IMR-90 (cell line): Measurements from ENCODE around the gene IGHMBP2. TPM values are rescaled to one million over a fixed set of nuclear protein-coding genes. Genes with fewer than 3 reads are reported as not detected.

Source experiments
- ATAC-seq: fragments of 200-7000 bp; cut with Tn5 transposase; 2 replicates; pipeline ENCODE4 v1.9.1; 2020; ENCODE audit warnings: low read depth, mild to moderate bottlenecking, moderate library complexity
- Bru-seq: library from RNA; stranded (reverse); fragments of 400-500 nt; gene quantifications from one replicate; lab custom pipeline; 2021; lab: Mats Ljungman, UMichigan
- BruChase-seq, 2 experiments: library from RNA; stranded (reverse); fragments of 400-500 nt; gene quantifications; one replicate each; lab custom pipeline; 2021; lab: Mats Ljungman, UMichigan
- BruUV-seq: library from RNA; stranded (reverse); fragments of 400-500 nt; replicated peaks from 2 replicates; lab custom pipeline; 2021; lab: Mats Ljungman, UMichigan
- CTCF ChIA-PET: fragments of 300-600 bp; formaldehyde crosslinking; extraction: SDS; loops from one replicate; lab custom pipeline; 2021; ENCODE audit warnings: antibody characterized with exemption; lab: Yijun Ruan, JAX
- POLR2A ChIA-PET: fragments of 300-600 bp; sonication (Branson Sonifier 250); formaldehyde crosslinking; loops from one replicate; lab custom pipeline; 2022; ENCODE audit warnings: antibody characterized with exemption; ENCODE audit not compliant: unreplicated experiment; lab: Charles Lee
- DNase-seq: peaks from one replicate; pipeline ENCODE4 v3.0.0; 2013
- H2AFZ ChIP-seq: replicated peaks from 2 replicates; pipeline ENCODE3; 2013; ENCODE audit warnings: low read length, mild to moderate bottlenecking; ENCODE audit not compliant: poor library complexity
- H2AK5ac ChIP-seq: 2 replicates; pipeline ENCODE4 v1.6.1; 2013; ENCODE audit warnings: low read depth, low read length, inconsistent platforms
- H2AK9ac ChIP-seq: replicated peaks from 2 replicates; pipeline ENCODE3; 2013; ENCODE audit warnings: mild to moderate bottlenecking, low read depth, low read length, moderate library complexity; ENCODE audit not compliant: poor library complexity
- H2BK120ac ChIP-seq: 2 replicates; pipeline ENCODE4 v1.6.1; 2013; ENCODE audit warnings: low read depth, low read length, inconsistent platforms
- H2BK15ac ChIP-seq: 3 replicates; pipeline ENCODE4 v1.6.1; 2013; ENCODE audit warnings: low read depth, low read length, inconsistent platforms
- H2BK20ac ChIP-seq: 2 replicates; pipeline ENCODE4 v1.6.1; 2013; ENCODE audit warnings: low read depth, mild to moderate bottlenecking, inconsistent platforms, low read length, moderate library complexity
- H2BK5ac ChIP-seq: 2 replicates; pipeline ENCODE4 v1.6.1; 2013; ENCODE audit warnings: mild to moderate bottlenecking, low read depth, low read length, inconsistent platforms; ENCODE audit not compliant: poor library complexity, severe bottlenecking
- H3K14ac ChIP-seq: replicated peaks from 2 replicates; pipeline ENCODE4 v1.6.1; 2013; ENCODE audit warnings: low read depth, low read length, inconsistent platforms
- H3K18ac ChIP-seq: 2 replicates; pipeline ENCODE4 v1.6.1; 2013; ENCODE audit warnings: low read depth, low read length, control low read depth
- H3K23ac ChIP-seq: 2 replicates; pipeline ENCODE4 v1.6.1; 2013; ENCODE audit warnings: low read depth, low read length, inconsistent platforms
- H3K27ac ChIP-seq: 2 replicates; pipeline ENCODE4 v1.5.1; 2013; ENCODE audit warnings: mild to moderate bottlenecking, control low read depth, low read length; ENCODE audit not compliant: insufficient read depth
- H3K27me3 ChIP-seq: 2 replicates; pipeline ENCODE4 v1.6.1; 2013; ENCODE audit warnings: low read length; ENCODE audit not compliant: control insufficient read depth, insufficient read depth
- H3K36me3 ChIP-seq: 2 replicates; pipeline ENCODE4 v1.6.1; 2013; ENCODE audit warnings: low read length, mixed read lengths; ENCODE audit not compliant: control insufficient read depth, insufficient read depth
- H3K4ac ChIP-seq: 2 replicates; pipeline ENCODE4 v1.6.1; 2013; ENCODE audit warnings: low read depth, low read length, inconsistent platforms
- H3K4me1 ChIP-seq: 2 replicates; pipeline ENCODE4 v1.6.1; 2013; ENCODE audit warnings: low read length, mixed read lengths; ENCODE audit not compliant: control insufficient read depth, insufficient read depth
- H3K4me2 ChIP-seq: 2 replicates; pipeline ENCODE4 v1.6.1; 2013; ENCODE audit warnings: low read depth, mild to moderate bottlenecking, control low read depth, low read length, moderate library complexity
- H3K4me3 ChIP-seq: 2 replicates; pipeline ENCODE4 v1.5.1; 2013; ENCODE audit warnings: low read depth, mild to moderate bottlenecking, control low read depth, low read length, moderate library complexity; ENCODE audit not compliant: insufficient read depth
- H3K56ac ChIP-seq: 2 replicates; pipeline ENCODE4 v1.6.1; 2013; ENCODE audit warnings: low read length, inconsistent platforms; ENCODE audit not compliant: insufficient read depth; ENCODE audit errors: extremely low read depth
- H3K79me1 ChIP-seq, 2 experiments: 2 replicates each; pipeline ENCODE4 v1.6.1; 2013; ENCODE audit warnings: low read length in 2 of 2, inconsistent platforms in 1 of 2, low read depth in 1 of 2
- H3K9ac ChIP-seq: 2 replicates; pipeline ENCODE4 v1.6.1; 2013; ENCODE audit warnings: low read depth, low read length, control low read depth
- H3K9me1 ChIP-seq: 2 replicates; pipeline ENCODE4 v1.6.1; 2013; ENCODE audit warnings: low read length, inconsistent platforms; ENCODE audit not compliant: insufficient read depth
- H3K9me3 ChIP-seq: 2 replicates; pipeline ENCODE4 v1.6.1; 2013; ENCODE audit warnings: low read length; ENCODE audit not compliant: control insufficient read depth, insufficient read depth
- H4K20me1 ChIP-seq: 2 replicates; pipeline ENCODE4 v1.6.1; 2013; ENCODE audit warnings: low read length, inconsistent platforms; ENCODE audit not compliant: insufficient read depth
- H4K5ac ChIP-seq: 2 replicates; pipeline ENCODE4 v1.6.1; 2013; ENCODE audit warnings: mild to moderate bottlenecking, low read depth, low read length, control low read depth
- H4K8ac ChIP-seq, 2 experiments: 2 replicates each; pipeline ENCODE4 v1.6.1; 2013; ENCODE audit warnings: low read depth in 2 of 2, low read length in 2 of 2, control low read depth in 1 of 2, inconsistent platforms in 1 of 2
- H4K91ac ChIP-seq: 2 replicates; pipeline ENCODE4 v1.6.1; 2013; ENCODE audit warnings: low read depth, low read length, inconsistent platforms; ENCODE audit not compliant: insufficient read depth
- BHLHE40 ChIP-seq: fragments of 150-350 bp; IDR thresholded peaks from 2 replicates; pipeline ENCODE4 v1.6.1; 2016; ENCODE audit warnings: mild to moderate bottlenecking, low read depth, low read length
- CEBPB ChIP-seq: IDR thresholded peaks from 2 replicates; pipeline ENCODE4 v1.6.1; 2012; ENCODE audit warnings: low read depth, low read length, improper control_type of control experiment
- CHD1 ChIP-seq: IDR thresholded peaks from 2 replicates; pipeline ENCODE4 v1.6.1; 2012; ENCODE audit warnings: low read depth, low read length, improper control_type of control experiment
- FOS ChIP-seq: fragments of 150-350 bp; IDR thresholded peaks from 2 replicates; pipeline ENCODE4 v1.6.1; 2016; ENCODE audit warnings: low read depth, low read length
- MAZ ChIP-seq: IDR thresholded peaks from 2 replicates; pipeline ENCODE4 v1.6.1; 2012; ENCODE audit warnings: low read depth, mild to moderate bottlenecking, low read length, improper control_type of control experiment, moderate library complexity, borderline replicate concordance
- NFE2L2 ChIP-seq: fragments of 150-350 bp; IDR thresholded peaks from 2 replicates; pipeline ENCODE4 v1.6.1; 2016; ENCODE audit warnings: low read depth, mild to moderate bottlenecking, low read length
- RAD21 ChIP-seq: IDR thresholded peaks from 2 replicates; pipeline ENCODE4 v1.6.1; 2012; ENCODE audit warnings: low read length, improper control_type of control experiment
- RCOR1 ChIP-seq: IDR thresholded peaks from 2 replicates; pipeline ENCODE4 v1.6.1; 2012; ENCODE audit warnings: mild to moderate bottlenecking, low read length, improper control_type of control experiment; ENCODE audit not compliant: insufficient replicate concordance
- RFX5 ChIP-seq: IDR thresholded peaks from 2 replicates; pipeline ENCODE4 v1.8.0; 2012; ENCODE audit warnings: low read depth, mild to moderate bottlenecking, low read length, moderate library complexity
- SMC3 ChIP-seq: fragments of 150-350 bp; IDR thresholded peaks from 2 replicates; pipeline ENCODE4 v1.6.1; 2016; ENCODE audit warnings: low read depth, mild to moderate bottlenecking, antibody characterized with exemption, low read length, moderate library complexity
- WGBS, 2 experiments: methylation state at CpG; one replicate each; pipeline versions ENCODE4 v1.1.5 to v1.1.7; 2013; ENCODE audit warnings: missing lambda C conversion rate in 2 of 2; ENCODE audit not compliant: insufficient read length in 1 of 2; ENCODE audit errors: extremely low coverage in 2 of 2; 5-methylcytosine and 5-hydroxymethylcytosine counted together
- dilution Hi-C: fragments of 300-500 bp; cut with HindIII; formaldehyde crosslinking; loops from one replicate; pipeline ENCODE4 v1.14.3; 2018; ENCODE audit warnings: low sequenced_read_pairs; ENCODE audit not compliant: unreplicated experiment
- in situ Hi-C: fragments of 300-500 bp; cut with MboI; formaldehyde crosslinking; loops from 3 replicates; pipeline ENCODE4 v1.14.3; 2019; ENCODE audit warnings: low sequenced_read_pairs, inconsistent platforms, mixed read lengths
- intact Hi-C: fragments of 100-400 bp; cut with micrococcal nuclease; formaldehyde crosslinking; loops from 2 replicates; pipeline ENCODE4 v1.10.0; 2022
- long read RNA-seq: library from polyadenylated mRNA; unstranded; transcript quantifications from one replicate; pipeline ENCODE4 v2.0.0, GENCODE V29; 2021; ENCODE audit not compliant: unreplicated experiment
- polyA plus RNA-seq, 3 experiments: library from polyadenylated mRNA; depleted of rRNA; stranded (reverse); fragments of >200 nt; gene quantifications; 2 replicates each; pipeline ENCODE4 v1.2.3, GENCODE V29; 2012; ENCODE audit warnings: low replicate concordance in 1 of 3
- total RNA-seq: library from RNA; depleted of rRNA; stranded (reverse); fragments of >200 nt; gene quantifications from 2 replicates; pipeline ENCODE4 v1.2.3, GENCODE V29; 2012; rRNA removed
- TF ChIP-seq, protein P1 (sequence below): fragments of 150-350 bp; IDR thresholded peaks from 2 replicates; pipeline ENCODE4 v1.6.1; 2017; ENCODE audit warnings: mild to moderate bottlenecking, antibody characterized with exemption, low read length, low read depth
- TF ChIP-seq, protein P2 (sequence below): fragments of 150-350 bp; IDR thresholded peaks from 2 replicates; pipeline ENCODE4 v1.6.1; 2016; ENCODE audit warnings: low read depth, mild to moderate bottlenecking, low read length, moderate library complexity, borderline replicate concordance

IGHMBP2 gene
- 3.9 and 4.5 TPM in 2 replicates for total RNA-seq
- polyA plus RNA-seq (2012; rRNA removed): 11.1 and 11.3 TPM in 2 replicates
- 4.8 and 8.3 TPM in 2 replicates for polyA plus RNA-seq (2012; cell fraction: cytosol; rRNA removed)
- 28.8 and 56.0 TPM in 2 replicates for polyA plus RNA-seq (2012; cell fraction: nucleus; rRNA removed; ENCODE audit: low replicate concordance)
- percentile 60 among the genes with signal in this experiment for Bru-seq, nascent RNA
- BruChase-seq, experiment 1, labeled RNA remaining after a 6-hour chase: percentile 67 among the genes with signal in this experiment
- percentile 70 among the genes with signal in this experiment for BruChase-seq, experiment 2, labeled RNA remaining after a 2-hour chase
- long read RNA-seq, transcript IGHMBP2-201 (15 exons, 3,961 nt): major isoform, 7 of 36 reads
- long read RNA-seq, partial matches to known transcripts: 22 of 36 reads
- long read RNA-seq, other reads (novel, unspliced or antisense): 6 of 36 reads

DNA sequence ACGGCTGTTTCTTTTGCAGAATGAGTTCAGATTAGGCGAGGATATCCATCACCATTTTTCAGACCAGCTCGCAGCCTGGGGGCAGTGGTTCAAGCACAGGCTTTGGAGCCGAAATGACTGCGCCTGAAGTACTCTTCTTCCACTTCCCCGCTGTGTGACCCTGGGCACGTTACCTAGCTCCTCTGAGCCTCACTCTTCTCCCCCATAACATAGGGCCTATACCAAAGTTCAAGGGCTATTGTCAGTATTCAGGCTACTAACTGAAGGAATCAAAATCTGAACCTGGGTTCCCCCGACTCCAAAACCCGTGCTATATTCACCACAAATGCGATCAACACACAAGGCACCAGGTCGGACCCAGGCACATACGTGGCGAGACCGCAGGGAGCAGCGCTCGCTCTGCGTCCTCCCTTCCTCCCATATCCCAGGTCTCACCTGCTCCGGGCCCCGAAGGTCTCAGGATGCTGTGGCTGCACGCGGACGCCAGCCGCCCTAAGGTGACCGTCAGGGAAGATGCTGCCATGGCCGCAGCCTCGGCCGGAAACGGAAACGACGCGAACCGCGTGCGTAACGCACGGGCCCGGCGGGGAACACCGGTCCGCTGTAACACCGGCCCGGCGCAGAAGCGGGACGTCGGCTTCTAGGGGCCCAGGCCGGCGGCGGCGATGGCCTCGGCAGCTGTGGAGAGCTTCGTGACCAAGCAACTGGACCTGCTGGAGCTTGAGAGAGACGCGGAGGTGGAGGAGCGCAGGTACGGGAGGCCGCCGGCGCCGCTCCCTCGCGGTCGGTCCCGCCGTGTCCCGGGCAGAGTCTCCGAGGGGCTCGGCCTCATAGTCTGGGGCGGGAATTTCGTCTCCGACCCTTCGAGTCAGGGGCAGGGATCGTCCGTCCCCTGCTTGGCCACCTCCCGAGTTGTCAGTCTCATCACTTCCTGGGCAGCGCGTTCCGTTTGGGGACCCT, at the start of gene IGHMBP2, which contains the start of gene MRPL21:
TSS of gene IGHMBP2 (plus strand) at position 604 of the 960 bp plus-strand sequence. CDS start at position 666, 62 bp downstream.
TSS of gene MRPL21 (minus strand) at position 545 of the 960 bp plus-strand sequence. CDS start at position 523, 22 bp downstream.
- Histone ChIP-seq H3K23ac (peak within 1 kb of the TSS; percentile 93), H4K5ac (peak within 1 kb of the TSS; percentile 98), H3K56ac (peak within 1 kb of the TSS; percentile 80), H2BK20ac (no peak within 1 kb of the TSS), H3K4me1 (peaks cover 3% of the 10 kb centered on the region; the same call in 1 of the 2 replicates), H4K8ac (peak within 1 kb of the TSS; percentile 97 to 99), H3K27me3 (no peaks in the 10 kb centered on the region), H2BK15ac (no peak within 1 kb of the TSS; the same call in 2 of the 3 replicates), H3K14ac (peak within 1 kb of the TSS; percentile 96), H3K79me1 (peaks cover 38 to 64% of the 10 kb centered on the region in 2 experiments), H4K91ac (peak within 1 kb of the TSS; percentile 90), H2AFZ (peak within 1 kb of the TSS; percentile 100), H3K9me1 (peaks cover 3% of the 10 kb centered on the region; the same call in 1 of the 2 replicates), H3K9ac (peak within 1 kb of the TSS; percentile 95), H4K20me1 (peaks cover 11% of the 10 kb centered on the region; the same call in 1 of the 2 replicates), H2BK5ac (peak within 1 kb of the TSS; percentile 89), H3K9me3 (no peaks in the 10 kb centered on the region), H3K4ac (peak within 1 kb of the TSS; percentile 96), H3K4me2 (peak within 1 kb of the TSS; percentile 98), H3K18ac (no peak within 1 kb of the TSS; the same call in 1 of the 2 replicates), H2BK120ac (no peak within 1 kb of the TSS; the same call in 1 of the 2 replicates), H3K27ac (peak within 1 kb of the TSS; percentile 91), H3K4me3 (peak within 1 kb of the TSS; percentile 97), H3K36me3 (peaks cover 20% of the 10 kb centered on the region), H2AK5ac (peak within 1 kb of the TSS; percentile 91), H2AK9ac (peak within 1 kb of the TSS; percentile 98)
- CTCF ChIA-PET: no interaction called here
- WGBS, 2 experiments: 1% methylated on average over 41 of the region's 78 CpGs; no CpG with 5 or more reads in 1 of the 2 experiments
- in situ Hi-C loops: no loop called here
- dilution Hi-C loops: no loop called here
- no TSS peak for BruUV-seq
- peak; percentile 96 for ATAC-seq
- intact Hi-C loops: loop anchor here (1.0 to 10.0 kb wide), 4 partner anchors 99 to 741 kb away; partner anchors contain the start of gene CCND1
- peak; percentile 80 for DNase-seq
- POLR2A ChIA-PET: no interaction called here
- TF ChIP-seq MAZ (peak; percentile 63; the same call in 1 of the 2 replicates), CHD1 (no peak), NFE2L2 (no peak), RAD21 (peak; percentile 28; the same call in 1 of the 2 replicates), CEBPB (no peak), SMC3 (peak; percentile 37), BHLHE40 (no peak; the same call in 1 of the 2 replicates), RFX5 (no peak), FOS (0 out of 2 replicates have a peak, but pooled peaks have one; percentile 19), RCOR1 (no peak)
- TF ChIP-seq, protein P1, sequence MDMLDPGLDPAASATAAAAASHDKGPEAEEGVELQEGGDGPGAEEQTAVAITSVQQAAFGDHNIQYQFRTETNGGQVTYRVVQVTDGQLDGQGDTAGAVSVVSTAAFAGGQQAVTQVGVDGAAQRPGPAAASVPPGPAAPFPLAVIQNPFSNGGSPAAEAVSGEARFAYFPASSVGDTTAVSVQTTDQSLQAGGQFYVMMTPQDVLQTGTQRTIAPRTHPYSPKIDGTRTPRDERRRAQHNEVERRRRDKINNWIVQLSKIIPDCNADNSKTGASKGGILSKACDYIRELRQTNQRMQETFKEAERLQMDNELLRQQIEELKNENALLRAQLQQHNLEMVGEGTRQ: 0 out of 2 replicates have a peak, but pooled peaks have one; percentile 26
- TF ChIP-seq, protein P2, sequence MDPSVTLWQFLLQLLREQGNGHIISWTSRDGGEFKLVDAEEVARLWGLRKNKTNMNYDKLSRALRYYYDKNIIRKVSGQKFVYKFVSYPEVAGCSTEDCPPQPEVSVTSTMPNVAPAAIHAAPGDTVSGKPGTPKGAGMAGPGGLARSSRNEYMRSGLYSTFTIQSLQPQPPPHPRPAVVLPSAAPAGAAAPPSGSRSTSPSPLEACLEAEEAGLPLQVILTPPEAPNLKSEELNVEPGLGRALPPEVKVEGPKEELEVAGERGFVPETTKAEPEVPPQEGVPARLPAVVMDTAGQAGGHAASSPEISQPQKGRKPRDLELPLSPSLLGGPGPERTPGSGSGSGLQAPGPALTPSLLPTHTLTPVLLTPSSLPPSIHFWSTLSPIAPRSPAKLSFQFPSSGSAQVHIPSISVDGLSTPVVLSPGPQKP: no peak
